Kidney capillary endothelial cell (primary cell): ENCODE measurements around the gene LAMA1.
A peak's percentile ranks its signal among the peaks of the same experiment; 100 is the strongest.

Experiments
- DNase-seq: peaks from one replicate; pipeline ENCODE4 v3.0.0-alpha.2; 2018; ENCODE audit warnings: low spot score

The LAMA1 gene

GRCh38 chr18:6983366-6983765, 134.2 kb downstream of the LAMA1 start:
- no peak for DNase-seq

GRCh38 chr18:6982398-6982797, 135.2 kb downstream of the LAMA1 start:
- no peak for DNase-seq

- no peak for DNase-seq
Observed at GRCh38 chr18:6980363-6980762, 137.2 kb downstream of the LAMA1 start.

- no peak for DNase-seq
Observed at GRCh38 chr18:6979954-6980353, 137.6 kb downstream of the LAMA1 start.

- no peak for DNase-seq
Observed at GRCh38 chr18:6976935-6977334, 140.7 kb downstream of the LAMA1 start.

GRCh38 chr18:6975084-6975483, 142.5 kb downstream of the LAMA1 start:
- DNase-seq = no peak

GRCh38 chr18:6971823-6972478, 145.6 kb downstream of the LAMA1 start:
- no peak for DNase-seq

GRCh38 chr18:6963452-6964097, 154.0 kb downstream of the LAMA1 start:
- no peak for DNase-seq

GRCh38 chr18:6962571-6963451, 154.8 kb downstream of the LAMA1 start:
- no peak for DNase-seq

- DNase-seq = peak; percentile 37
Observed at GRCh38 chr18:6961331-6961730, 156.3 kb downstream of the LAMA1 start.

GRCh38 chr18:6960656-6961055, 156.9 kb downstream of the LAMA1 start:
- peak; percentile 5 for DNase-seq

- DNase-seq = no peak
Observed at GRCh38 chr18:6960124-6960523, 157.5 kb downstream of the LAMA1 start.

GRCh38 chr18:6959110-6959509, 158.5 kb downstream of the LAMA1 start:
- no peak for DNase-seq

GRCh38 chr18:6956999-6957398, 160.6 kb downstream of the LAMA1 start:
- no peak for DNase-seq

GRCh38 chr18:6956495-6956894, 161.1 kb downstream of the LAMA1 start:
- no peak for DNase-seq

- no peak for DNase-seq
Observed at GRCh38 chr18:6955304-6955703, 162.3 kb downstream of the LAMA1 start.

GRCh38 chr18:6954501-6954900, 163.1 kb downstream of the LAMA1 start:
- no peak for DNase-seq

- DNase-seq = no peak
Observed at GRCh38 chr18:6951336-6952090, 166.1 kb downstream of the LAMA1 start.

GRCh38 chr18:6950641-6951040, 167.0 kb downstream of the LAMA1 start:
- no peak for DNase-seq

- DNase-seq = no peak
Observed at GRCh38 chr18:6949800-6950586, 167.6 kb downstream of the LAMA1 start.

- DNase-seq = no peak
Observed at GRCh38 chr18:6948281-6949055, 169.1 kb downstream of the LAMA1 start.
